Activated gamma-delta T cell treated with Interleukin-2 at 50 U/mL for 16 hours (primary cell): Measurements from ENCODE around the gene AGBL4.

Experiments used
- DNase-seq: peaks from one replicate; pipeline ENCODE4 v3.0.0-alpha.2; 2020

The AGBL4 gene

DNA sequence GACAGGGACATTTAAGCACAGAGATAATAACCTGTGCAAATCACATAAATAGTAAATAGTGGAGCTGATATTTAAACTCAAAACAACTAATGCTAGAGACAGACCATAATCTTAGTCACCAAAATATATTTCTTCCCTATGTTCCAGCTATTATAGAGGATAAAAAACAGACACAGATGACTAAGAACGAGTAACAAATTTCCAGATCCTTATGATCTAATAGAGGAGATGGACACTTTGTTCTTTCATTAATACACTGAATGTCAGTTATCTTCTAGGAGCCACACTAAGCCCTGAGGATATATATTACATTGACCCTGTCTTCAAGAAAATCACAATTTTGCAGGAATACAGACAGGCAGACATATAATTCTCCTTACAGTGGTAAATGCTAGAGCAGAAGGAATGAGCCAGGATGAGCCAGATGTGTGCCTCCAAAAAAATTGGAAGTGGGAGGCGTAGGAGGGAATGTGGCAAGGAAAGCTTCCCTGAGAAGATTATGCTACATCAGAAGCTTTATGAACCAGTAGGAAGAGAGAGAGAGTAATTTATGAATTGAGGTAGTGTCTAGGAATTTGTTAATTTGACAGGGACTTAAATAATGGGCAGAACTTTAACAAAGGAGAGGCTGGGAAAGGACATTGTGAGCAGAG lies 851.7 kb downstream of the AGBL4 start:
- DNase-seq: no peak

DNA sequence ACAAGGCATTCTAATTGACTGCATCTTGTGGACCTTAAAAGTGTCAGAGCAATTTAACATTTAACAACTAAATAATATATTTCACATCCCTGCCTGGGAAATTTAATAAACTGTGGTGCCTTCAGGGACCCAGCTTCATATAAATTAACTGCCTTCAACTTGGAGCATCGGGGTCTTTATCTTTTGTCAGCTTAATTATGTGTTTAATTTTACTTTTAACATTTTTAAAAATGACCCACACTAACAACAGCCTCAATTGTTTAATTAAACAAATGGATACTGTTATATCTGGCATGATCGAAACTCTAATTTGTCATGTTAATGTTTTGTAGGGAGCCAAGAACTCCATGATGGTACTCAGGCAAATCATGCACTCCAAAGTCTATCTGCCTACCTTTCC lies 857.7 kb downstream of the AGBL4 start:
- no peak for DNase-seq

- no peak for DNase-seq
Observed at GRCh38 chr1:49163031-49163430, 860.7 kb downstream of the AGBL4 start.

- no peak for DNase-seq
Observed at GRCh38 chr1:49160677-49161076, 863.1 kb downstream of the AGBL4 start.

DNA sequence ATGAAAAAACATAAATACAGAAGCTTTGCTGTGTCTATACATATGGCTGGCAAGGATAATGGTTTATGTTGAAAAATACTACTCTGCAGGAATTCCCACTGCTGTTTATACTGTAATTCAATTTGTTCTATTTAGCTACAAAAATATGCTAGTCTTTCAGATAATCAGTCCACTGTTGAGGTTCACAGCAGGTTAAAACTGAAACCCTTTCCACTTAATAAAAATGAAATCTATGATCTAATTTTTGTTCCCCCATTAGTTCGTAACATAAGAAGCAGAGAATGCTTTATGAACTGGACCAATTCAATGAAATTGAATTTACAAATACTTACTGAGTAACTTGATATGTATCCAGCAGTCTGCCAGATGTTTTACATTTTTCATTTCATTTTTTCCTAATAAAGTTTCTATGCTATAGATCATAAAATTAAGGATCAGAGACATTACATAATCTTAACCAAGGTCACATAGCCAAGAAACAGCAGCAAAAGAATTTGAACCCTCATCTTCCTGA lies 887.0 kb downstream of the AGBL4 start:
- no peak for DNase-seq

- no peak for DNase-seq
Observed at GRCh38 chr1:49125746-49126145, 898.0 kb downstream of the AGBL4 start.

- DNase-seq: no peak
Observed at GRCh38 chr1:49111931-49112330, 911.8 kb downstream of the AGBL4 start.

DNA sequence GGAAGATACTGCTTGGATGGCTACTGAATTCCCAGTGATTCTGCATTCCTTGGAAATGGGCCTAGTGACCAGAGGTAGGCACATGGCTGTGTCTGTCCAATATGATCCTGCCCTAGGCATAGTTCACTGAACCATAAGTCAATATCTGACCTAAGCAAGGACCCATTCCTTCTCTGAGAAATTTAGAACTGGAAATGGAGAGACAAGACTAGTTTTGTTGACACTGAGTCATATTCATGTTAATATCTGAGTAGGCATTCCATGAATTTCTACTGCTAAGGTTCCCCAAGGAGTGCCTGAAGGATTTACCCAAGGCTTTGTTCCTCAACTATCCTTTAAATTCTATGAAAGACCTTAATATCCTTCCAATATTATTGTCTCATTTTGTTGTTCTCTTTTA lies 917.3 kb downstream of the AGBL4 start:
- DNase-seq: no peak

- no peak for DNase-seq
Observed at GRCh38 chr1:49104575-49104974, 919.2 kb downstream of the AGBL4 start.

- no peak for DNase-seq
Observed at GRCh38 chr1:49102752-49103151, 921.0 kb downstream of the AGBL4 start.

DNA sequence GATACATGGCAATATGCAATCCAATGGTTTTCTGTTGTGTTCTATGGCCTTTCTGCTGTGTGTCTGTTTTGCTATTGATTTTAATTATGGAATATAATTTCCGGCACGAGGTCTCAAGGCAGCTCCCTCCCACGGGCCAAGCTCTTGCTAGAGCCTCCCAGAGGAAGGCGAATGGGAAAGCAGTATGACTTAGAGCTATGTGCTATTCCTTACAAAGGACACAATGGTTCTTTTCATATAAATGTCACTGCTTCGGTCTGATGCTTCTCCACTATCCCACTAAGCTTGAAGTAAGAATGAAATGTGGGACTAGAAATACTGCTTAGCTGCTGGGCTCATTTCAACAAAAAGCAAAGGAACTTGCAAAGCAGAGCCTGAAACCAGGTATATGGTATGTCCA lies 924.9 kb downstream of the AGBL4 start:
- DNase-seq: no peak

- no peak for DNase-seq
Observed at GRCh38 chr1:49086327-49086726, 937.4 kb downstream of the AGBL4 start.

DNA sequence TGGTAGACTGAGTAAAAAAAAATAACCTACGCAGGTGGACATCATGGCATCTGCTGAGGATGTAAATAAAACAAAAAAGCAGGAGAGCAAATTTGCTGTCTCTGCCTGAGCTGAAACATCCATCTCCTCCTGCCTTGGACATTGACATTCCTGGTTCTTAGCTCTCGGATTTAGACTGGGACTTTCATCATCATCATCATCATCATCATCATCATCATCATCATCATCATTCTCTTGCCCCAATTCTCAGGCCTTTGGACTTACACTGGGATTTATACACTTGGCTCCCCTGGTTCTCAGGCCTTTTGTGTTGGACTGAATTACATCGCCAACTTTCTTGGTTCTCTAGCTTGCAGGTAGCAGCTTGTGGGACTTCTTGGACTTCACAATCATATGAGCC lies 938.7 kb downstream of the AGBL4 start:
- DNase-seq: no peak

- no peak for DNase-seq
Observed at GRCh38 chr1:49060766-49061165, 963.0 kb downstream of the AGBL4 start.

GRCh38 chr1:49059087-49059486 lies 964.7 kb downstream of the AGBL4 start:
- DNase-seq: no peak

GRCh38 chr1:49052102-49052501 lies 971.7 kb downstream of the AGBL4 start:
- no peak for DNase-seq

- no peak for DNase-seq
Observed at GRCh38 chr1:49051647-49052046, 972.1 kb downstream of the AGBL4 start.

DNA sequence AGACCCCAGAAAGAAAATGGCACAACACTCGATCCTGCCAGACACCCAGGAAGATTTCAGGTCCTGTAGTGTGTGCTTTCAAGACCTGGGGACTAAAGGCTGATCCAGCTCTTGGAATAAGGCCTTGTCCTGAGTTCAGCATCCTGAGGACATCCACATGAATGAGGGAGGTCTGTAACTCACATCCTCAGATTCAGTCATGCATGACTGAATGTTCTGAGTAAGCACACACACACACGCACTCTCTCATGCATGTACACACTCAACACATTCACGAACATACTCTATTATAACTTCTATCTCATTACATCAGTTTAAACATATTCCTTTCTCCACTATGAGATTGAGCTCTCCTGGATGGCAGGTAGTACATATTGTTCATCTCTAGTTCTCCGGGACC lies 973.7 kb downstream of the AGBL4 start:
- no peak for DNase-seq

GRCh38 chr1:49048188-49048587 lies 975.6 kb downstream of the AGBL4 start:
- DNase-seq: no peak

GRCh38 chr1:49046305-49046704 lies 977.4 kb downstream of the AGBL4 start:
- DNase-seq: no peak

DNA sequence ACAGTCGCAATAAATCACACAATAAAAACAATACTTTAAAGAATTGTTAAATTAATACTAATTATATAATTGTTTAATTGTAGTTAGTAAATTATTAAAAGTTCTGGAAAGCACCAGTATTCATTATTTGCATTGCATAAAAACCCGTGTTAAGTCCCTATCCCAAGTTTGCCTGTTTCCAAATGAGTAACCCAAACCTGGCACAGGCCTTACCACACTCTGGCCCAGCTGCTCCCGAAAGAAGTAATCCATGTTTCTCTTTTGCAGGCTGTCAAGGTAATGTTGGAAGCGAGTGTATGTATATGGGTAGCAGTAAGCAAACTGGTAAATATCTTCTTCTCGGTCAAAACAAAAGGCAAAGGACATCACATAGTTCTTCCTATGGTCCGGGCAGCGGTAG lies 978.4 kb downstream of the AGBL4 start:
- no peak for DNase-seq

DNA sequence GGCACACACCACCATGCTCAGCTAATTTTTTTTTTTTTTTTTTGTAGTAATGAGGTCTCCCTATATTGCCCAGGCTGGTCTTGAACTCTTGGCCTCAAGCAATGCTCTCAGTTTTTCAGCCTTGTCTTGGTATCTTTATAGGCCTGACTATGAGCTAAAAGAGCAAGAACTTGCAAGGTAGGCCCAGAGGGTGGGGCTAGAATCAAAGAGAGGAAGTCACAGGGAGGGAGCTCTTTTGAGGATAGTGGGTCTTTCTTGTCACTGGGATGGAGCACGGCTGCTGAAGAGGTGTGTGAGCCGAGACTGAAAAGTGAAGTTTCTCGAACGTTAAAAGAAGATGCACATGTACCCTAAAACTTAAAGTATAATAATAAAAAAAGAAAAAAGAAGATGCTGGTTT lies 987.1 kb downstream of the AGBL4 start:
- DNase-seq: no peak

GRCh38 chr1:49028396-49028795 lies 995.4 kb downstream of the AGBL4 start:
- no peak for DNase-seq

GRCh38 chr1:49026230-49026811 lies 997.4 kb downstream of the AGBL4 start:
- DNase-seq: no peak
